DMS 273 (cell line): ENCODE results near the gene NUDT11.
"Not testable (repeated sequence)": the region's sequence is repeated elsewhere in the genome, so short reads cannot be mapped to it uniquely, and the experiment has no call there.

Source experiments
- DNase-seq: peaks from one replicate; lab custom pipeline; 2025; ENCODE audit not compliant: unreplicated experiment; lab: John Stamatoyannopoulos, UW

NUDT11 gene

DNA sequence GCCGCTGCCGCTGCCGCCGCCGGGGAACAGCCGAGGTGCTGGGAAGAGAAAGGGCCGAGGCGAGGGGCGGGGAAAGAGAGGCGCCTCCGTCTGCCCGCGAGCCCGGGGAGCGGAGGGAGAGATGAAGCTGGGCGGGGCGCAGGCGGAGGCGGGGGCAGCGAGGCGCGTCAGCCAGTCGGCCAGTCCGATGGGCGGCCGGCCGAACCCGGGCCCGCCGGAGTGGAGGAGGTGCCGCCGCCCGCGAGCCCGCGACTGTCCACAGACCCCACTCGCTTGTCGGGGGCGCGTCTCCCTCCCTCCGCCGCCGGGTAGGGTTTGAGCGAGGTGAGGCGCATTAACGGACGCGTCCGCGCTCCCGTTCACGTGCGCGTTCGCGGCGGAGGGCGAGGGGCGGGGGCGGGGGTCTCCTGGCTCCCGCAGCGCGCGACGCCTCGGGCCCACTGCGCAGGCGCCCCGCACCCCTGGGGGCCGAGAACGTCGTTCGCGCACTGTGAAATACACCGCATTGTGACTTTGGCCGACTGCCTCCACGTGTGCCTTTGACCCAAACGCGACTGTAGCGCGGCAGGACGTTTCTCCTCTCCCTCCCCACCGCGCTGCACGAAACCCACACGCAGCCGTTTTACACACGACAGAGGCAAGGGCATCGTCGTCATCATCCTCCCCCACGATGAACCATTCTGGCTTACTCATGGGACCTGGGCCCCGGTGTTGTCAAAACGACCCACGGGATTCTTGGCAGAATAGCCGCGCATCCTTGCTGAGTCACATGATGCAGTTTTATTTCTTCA, at the start of gene NUDT11:
TSS of gene NUDT11 (minus strand) at position 92 of the 791 bp plus-strand sequence. CDS start 148 bp downstream, outside the sequence.
- DNase-seq = peak; percentile 53

DNA sequence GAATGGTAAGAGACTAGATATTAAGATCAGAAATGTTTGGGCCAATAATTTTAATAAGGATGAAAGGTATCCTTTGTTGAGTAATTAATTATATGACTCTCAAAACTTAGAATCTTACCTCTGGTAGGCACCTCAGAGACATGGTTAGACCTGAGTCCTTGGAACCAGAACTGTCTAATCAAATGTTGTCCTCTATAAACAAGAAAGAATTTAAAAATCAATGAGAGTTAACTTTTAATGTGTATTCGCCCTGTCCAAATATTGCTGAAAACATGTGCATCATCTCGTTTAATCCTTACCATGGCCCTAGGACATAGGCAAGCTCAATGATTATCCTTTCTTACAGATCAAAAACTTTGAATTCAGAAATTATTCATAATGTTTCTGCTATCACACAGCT, 24.0 kb upstream of the NUDT11 start:
- DNase-seq = no peak

DNA sequence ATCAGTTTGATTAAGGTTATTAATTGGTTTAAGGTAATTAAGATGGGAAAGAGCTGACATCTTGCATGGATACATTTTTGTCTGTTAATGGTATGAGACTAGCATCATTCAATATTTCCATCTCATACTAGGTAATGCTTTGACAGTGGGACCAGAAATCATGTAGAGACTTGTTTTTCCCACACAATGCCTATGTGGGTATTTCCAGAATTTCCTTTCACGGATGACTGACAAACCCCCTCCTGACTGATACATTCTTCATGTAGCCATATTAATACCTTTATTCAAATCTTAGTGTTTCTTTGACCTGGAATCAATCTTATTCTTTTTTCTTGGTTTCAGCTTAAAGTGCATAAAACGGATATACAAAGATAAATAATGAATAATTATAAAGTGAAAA, 22.7 kb upstream of the NUDT11 start:
- DNase-seq = not testable (repeated sequence)

- DNase-seq = no peak
Measured at GRCh38 chrX:51507551-51507950, 11.2 kb upstream of the NUDT11 start.

DNA sequence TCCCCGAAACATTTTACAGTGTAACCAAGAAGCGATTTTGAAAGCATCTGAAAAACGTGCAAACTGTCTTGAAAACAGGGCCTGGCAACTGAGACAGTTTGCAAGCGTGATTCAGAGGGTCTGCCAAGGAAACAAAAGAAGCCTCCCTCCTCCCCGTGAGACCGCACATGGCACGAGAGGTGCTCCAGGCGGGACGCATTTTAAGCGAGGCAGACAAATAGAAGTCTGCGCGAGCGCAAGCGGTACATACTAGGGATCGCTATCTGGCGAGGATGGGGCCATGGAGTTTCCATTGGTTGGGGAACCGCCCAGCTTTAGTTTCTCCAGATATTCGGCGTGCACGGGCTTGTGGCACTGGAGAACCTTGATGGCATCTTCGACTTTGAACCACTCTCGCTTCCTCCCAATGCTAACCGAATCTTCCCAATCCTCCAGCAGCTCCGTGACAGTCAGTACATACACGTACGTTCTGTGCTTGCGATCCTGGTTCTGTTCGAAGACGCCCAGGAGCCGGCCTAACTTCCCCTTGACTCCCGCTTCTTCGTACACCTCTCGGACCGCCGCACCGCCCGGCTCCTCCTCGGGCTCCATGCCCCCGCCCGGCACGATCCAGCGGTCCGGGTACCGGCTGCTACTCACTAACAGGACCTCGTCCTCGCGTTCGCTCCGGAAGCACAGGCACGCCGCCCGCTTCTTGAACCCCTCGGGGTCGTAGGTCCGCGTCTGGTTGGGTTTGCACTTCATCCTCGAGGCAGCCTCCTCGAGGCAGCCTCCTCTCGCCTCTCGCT, 497 bp downstream of the NUDT11 start:
- peak; percentile 4 for DNase-seq

GRCh38 chrX:51494409-51494808, 2.0 kb downstream of the NUDT11 start:
- DNase-seq = no peak

- DNase-seq = no peak
Measured at GRCh38 chrX:51487960-51488267, 8.5 kb downstream of the NUDT11 start.

GRCh38 chrX:51484616-51485015, 11.8 kb downstream of the NUDT11 start:
- DNase-seq = no peak

DNA sequence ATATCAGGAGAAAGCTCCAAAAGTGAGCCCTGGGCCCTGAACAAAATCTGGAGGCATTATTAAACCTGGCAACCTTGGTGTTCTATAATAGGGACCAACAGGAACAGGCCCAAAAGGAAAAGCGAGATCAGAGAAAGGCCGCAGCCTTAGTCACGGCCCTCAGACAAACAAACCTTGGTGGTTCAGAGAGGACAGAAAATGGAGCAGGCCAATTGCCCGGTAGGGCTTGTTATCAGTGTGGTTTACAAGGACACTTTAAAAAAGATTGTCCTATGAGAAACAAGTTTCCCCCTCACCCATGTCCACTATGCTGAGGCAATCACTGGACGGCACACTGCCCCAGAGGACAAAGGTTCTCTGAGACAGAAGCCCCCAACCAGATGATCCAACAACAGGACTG, 14.0 kb downstream of the NUDT11 start:
- not testable (repeated sequence) for DNase-seq

- no peak for DNase-seq
Measured at GRCh38 chrX:51476930-51477329, 19.5 kb downstream of the NUDT11 start.

- DNase-seq = no peak
Measured at GRCh38 chrX:51463322-51463721, 33.1 kb downstream of the NUDT11 start.

- DNase-seq = peak; percentile 64
Measured at GRCh38 chrX:51461053-51462044, 35.0 kb downstream of the NUDT11 start.

GRCh38 chrX:51459125-51459524, 37.3 kb downstream of the NUDT11 start:
- peak; percentile 61 for DNase-seq

GRCh38 chrX:51456814-51457213, 39.6 kb downstream of the NUDT11 start:
- peak; percentile 13 for DNase-seq

GRCh38 chrX:51456246-51456645, 40.1 kb downstream of the NUDT11 start:
- DNase-seq = no peak

GRCh38 chrX:51440365-51440764, 56.0 kb downstream of the NUDT11 start:
- no peak for DNase-seq
